SK-N-SH (cell line): ENCODE results near the gene HNF1A.

Experiments
- CHD2 ChIP-seq: fragments of 150-350 bp; IDR thresholded peaks from 2 replicates; pipeline ENCODE4 v1.6.1; 2018; ENCODE audit warnings: low read length; ENCODE audit not compliant: partially characterized antibody
- EZH2phosphoT487 ChIP-seq: fragments of 200-600 bp; sonication (generic); IDR thresholded peaks from 2 replicates; pipeline ENCODE4 v1.6.1; 2017; ENCODE audit warnings: low read depth, mixed run types, mild to moderate bottlenecking, antibody characterized with exemption, moderate library complexity, borderline replicate concordance
- FOXM1 ChIP-seq: IDR thresholded peaks from 2 replicates; pipeline ENCODE4 v1.4.0; 2012; ENCODE audit warnings: low read depth, mild to moderate bottlenecking
- RAD21 ChIP-seq: IDR thresholded peaks from 2 replicates; pipeline ENCODE4 v1.6.1; 2012; ENCODE audit warnings: mild to moderate bottlenecking, low read length
- SIN3A ChIP-seq: IDR thresholded peaks from 2 replicates; pipeline ENCODE4 v1.6.1; 2012; ENCODE audit warnings: low read depth, mild to moderate bottlenecking, low read length, moderate library complexity, borderline replicate concordance
- SMC3 ChIP-seq: IDR thresholded peaks from 2 replicates; pipeline ENCODE4 v1.6.1; 2012; ENCODE audit warnings: low read depth, low read length, improper control_type of control experiment
- TF ChIP-seq, protein P1 (sequence below): fragments of 200-600 bp; sonication (generic); IDR thresholded peaks from 2 replicates; pipeline ENCODE4 v1.6.1; 2017; ENCODE audit warnings: antibody characterized with exemption, mild to moderate bottlenecking, moderate library complexity
- TF ChIP-seq, protein P2 (sequence below): fragments of 150-350 bp; IDR thresholded peaks from 2 replicates; pipeline ENCODE4 v1.6.1; 2016; ENCODE audit warnings: mild to moderate bottlenecking, low read depth, low read length

DNA sequence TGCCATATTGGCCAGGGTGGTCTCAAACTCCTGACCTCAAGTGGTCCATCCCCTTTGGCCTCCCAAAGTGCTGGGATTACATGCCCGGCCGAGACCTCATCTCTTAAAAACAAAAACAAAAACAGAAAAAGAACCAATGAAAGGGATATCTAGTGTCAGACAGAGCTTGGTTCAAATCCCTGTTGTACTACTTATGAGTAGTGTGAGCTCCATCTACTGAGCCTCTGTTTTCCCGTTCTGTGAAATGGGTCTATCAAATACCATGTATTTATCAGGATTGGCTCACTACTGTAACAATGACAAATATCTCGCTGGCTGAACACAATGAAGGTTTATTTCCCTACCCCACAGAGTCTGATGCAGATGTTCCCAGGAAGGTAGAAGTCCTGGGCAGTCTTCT lies 36.9 kb upstream of the HNF1A start:
- TF ChIP-seq SIN3A, result no peak
- TF ChIP-seq, protein P1, sequence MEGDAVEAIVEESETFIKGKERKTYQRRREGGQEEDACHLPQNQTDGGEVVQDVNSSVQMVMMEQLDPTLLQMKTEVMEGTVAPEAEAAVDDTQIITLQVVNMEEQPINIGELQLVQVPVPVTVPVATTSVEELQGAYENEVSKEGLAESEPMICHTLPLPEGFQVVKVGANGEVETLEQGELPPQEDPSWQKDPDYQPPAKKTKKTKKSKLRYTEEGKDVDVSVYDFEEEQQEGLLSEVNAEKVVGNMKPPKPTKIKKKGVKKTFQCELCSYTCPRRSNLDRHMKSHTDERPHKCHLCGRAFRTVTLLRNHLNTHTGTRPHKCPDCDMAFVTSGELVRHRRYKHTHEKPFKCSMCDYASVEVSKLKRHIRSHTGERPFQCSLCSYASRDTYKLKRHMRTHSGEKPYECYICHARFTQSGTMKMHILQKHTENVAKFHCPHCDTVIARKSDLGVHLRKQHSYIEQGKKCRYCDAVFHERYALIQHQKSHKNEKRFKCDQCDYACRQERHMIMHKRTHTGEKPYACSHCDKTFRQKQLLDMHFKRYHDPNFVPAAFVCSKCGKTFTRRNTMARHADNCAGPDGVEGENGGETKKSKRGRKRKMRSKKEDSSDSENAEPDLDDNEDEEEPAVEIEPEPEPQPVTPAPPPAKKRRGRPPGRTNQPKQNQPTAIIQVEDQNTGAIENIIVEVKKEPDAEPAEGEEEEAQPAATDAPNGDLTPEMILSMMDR, result no peak
- no peak for TF ChIP-seq SMC3
- no peak for TF ChIP-seq FOXM1
- TF ChIP-seq, protein P2, sequence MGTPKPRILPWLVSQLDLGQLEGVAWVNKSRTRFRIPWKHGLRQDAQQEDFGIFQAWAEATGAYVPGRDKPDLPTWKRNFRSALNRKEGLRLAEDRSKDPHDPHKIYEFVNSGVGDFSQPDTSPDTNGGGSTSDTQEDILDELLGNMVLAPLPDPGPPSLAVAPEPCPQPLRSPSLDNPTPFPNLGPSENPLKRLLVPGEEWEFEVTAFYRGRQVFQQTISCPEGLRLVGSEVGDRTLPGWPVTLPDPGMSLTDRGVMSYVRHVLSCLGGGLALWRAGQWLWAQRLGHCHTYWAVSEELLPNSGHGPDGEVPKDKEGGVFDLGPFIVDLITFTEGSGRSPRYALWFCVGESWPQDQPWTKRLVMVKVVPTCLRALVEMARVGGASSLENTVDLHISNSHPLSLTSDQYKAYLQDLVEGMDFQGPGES, result no peak
- TF ChIP-seq CHD2, result no peak
- TF ChIP-seq RAD21, result no peak
- TF ChIP-seq EZH2phosphoT487, result no peak
